ENCODE results near the gene IRF7.

Gene IRF7

DNA sequence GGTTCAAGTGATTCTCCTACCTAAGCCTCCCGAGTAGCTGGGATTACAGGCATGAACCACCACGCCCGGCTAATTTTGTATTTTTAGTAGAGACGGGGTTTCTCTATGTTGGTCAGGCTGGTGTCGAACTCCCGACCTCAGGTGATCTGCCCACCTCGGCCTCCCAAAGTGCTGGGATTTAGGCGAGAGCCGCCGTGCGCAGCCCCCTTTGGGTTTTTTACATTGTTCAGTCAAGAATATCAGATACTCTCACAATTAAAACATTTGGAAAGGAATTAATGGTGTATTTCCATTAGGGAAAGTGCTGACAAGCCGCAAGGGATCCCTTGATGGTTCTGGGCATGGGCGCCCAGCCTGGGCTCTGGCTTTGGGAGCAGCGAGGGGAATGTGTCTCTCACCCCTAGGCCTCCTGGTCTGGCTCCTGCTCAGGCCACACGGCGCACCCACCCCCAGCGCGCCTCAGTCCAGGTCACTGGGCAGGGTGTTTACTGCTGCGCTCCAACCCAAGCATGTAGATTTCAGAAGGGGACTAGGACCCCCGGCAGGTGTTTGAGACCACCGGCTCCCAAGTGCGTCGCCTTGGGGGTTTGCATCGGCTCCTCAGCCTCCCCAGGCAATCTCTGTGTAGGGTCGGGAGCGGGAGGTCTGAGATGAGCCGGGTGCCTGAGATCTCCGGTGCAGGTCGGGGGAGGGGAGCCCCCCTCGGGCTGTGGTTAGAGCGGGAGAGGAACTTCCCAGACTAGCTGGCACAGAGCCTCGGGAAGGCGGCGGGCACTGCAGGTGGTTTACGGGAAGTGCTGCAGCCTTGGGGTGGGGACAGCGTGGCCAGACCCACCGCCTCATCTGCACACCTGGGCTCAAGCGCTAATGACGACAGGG, 809 bp upstream of the IRF7 start:
- no peak for DNase-seq (ENCODE audit: low spot score)
- TF ChIP-seq, protein P1, sequence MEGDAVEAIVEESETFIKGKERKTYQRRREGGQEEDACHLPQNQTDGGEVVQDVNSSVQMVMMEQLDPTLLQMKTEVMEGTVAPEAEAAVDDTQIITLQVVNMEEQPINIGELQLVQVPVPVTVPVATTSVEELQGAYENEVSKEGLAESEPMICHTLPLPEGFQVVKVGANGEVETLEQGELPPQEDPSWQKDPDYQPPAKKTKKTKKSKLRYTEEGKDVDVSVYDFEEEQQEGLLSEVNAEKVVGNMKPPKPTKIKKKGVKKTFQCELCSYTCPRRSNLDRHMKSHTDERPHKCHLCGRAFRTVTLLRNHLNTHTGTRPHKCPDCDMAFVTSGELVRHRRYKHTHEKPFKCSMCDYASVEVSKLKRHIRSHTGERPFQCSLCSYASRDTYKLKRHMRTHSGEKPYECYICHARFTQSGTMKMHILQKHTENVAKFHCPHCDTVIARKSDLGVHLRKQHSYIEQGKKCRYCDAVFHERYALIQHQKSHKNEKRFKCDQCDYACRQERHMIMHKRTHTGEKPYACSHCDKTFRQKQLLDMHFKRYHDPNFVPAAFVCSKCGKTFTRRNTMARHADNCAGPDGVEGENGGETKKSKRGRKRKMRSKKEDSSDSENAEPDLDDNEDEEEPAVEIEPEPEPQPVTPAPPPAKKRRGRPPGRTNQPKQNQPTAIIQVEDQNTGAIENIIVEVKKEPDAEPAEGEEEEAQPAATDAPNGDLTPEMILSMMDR (IDR thresholded peaks at IDR 0.05; ENCODE audit: extremely low read depth, insufficient read depth, missing control alignments), result no peak
- in situ Hi-C loops (cut with MboI; ENCODE audit: low pct_unique_long_range_greater_than_20kb, low sequenced_read_pairs, unreplicated experiment), result no loop called here

DNA sequence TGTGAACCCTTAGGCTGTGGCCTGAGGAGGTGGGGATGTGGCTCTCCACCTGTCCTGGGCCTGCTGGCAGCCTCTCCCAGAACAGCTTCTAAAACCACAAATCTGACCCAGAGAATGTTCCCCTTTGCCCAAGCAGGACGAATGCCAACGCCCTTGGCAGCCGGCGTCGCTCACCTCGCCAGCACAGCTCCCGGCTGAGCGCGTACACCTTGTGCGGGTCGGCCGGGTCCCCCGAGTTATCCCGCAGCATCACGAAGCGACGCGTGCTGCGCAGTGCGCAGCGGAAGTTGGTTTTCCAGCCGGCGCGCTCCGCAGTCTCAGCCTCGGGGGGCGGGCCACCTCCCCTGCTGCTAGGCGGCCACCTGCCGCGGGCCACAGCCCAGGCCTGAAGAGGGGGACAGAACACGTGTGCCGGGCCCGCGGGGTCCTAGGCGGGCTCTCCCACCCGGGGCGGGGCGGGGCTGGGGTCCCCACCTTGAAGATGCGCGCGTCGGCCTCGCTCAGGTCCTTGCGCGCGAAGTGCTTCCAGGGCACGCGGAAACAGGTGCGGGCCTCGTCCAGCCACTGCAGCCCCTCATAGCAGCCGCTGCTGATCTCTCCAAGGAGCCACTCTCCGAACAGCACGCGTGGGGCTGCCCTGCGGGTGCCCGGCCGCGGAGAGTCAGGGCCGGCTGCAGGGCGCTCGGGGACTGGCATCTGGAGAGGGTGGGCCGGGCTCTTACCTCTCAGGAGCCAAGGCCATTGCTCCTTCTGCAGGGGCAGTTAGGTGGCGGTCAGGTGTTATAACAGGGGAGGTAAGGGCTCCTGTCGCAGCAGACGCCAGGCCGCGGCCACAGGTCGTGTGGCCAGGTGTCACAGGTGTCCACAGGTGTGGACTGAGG, 887 bp downstream of the IRF7 start:
- in situ Hi-C loops (cut with MboI; ENCODE audit: low pct_unique_long_range_greater_than_20kb, low sequenced_read_pairs, unreplicated experiment), result no loop called here
- TF ChIP-seq, protein P1 (IDR thresholded peaks at IDR 0.05; ENCODE audit: extremely low read depth, insufficient read depth, missing control alignments), result no peak
- no peak for DNase-seq (ENCODE audit: low spot score)

DNA sequence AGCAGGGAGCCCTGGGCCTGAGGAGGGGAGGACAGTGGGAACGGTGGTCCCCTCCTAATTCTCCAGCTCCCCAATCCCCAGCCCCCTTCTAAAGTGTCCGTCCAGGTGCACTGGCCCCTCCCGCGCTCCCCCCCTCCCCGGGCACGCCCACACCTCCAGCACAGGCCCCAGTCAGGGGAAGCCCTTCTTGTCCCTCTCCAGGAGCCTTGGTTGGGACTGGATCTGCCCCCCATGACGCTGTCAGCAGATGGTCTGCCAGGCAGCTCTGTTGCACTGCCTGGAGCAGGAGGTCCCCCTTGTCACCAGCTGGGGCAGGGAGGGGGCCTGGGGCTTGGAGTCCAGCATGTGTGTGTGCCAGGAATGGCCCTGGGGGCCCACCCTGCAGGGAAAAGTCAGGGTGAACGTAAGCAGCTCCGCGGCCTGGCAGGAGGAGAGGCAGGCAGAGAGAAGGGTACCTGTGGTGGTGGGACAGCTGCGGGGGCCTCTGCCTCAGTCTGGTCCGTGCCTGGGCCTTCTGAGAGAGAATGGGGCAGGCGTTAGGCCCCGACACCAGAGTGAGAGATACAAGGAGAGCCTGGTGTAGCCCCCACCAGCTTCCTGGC, 1.6 kb downstream of the IRF7 start:
- TF ChIP-seq, protein P1 (IDR thresholded peaks at IDR 0.05; ENCODE audit: extremely low read depth, insufficient read depth, missing control alignments), result no peak
- DNase-seq (ENCODE audit: low spot score), result no peak
- in situ Hi-C loops (cut with MboI; ENCODE audit: low pct_unique_long_range_greater_than_20kb, low sequenced_read_pairs, unreplicated experiment), result no loop called here

DNA sequence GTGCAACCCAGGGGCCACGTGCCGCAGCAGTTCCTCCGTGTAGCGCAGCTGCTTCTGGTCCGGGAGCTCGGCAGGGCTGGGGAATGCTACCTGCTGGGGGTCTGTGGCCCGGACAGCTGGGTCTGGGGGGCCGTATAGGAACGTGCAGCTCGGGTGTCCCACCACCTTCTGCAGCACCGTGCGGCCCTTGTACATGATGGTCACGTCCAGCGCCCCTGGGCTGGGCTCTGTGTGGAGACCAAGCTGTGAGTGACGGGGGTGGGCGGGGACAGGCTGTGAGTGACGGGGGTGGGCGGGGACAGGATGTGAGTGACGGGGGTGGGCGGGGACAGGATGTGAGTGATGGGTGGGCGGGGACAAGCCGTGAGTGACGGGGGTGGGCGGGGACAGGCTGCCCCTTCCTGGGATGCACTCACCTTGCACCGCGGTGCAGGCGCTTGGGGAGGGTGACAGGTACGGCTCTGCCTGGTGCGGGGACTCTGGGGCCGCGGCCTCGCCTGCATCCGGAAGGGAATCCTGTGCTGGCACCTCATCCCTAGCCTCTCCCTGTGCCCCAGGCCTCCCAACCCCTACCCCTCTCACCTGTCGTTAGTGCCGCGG, 2.3 kb downstream of the IRF7 start:
- TF ChIP-seq, protein P1 (IDR thresholded peaks at IDR 0.05; ENCODE audit: extremely low read depth, insufficient read depth, missing control alignments), result no peak
- peak; percentile 81 for DNase-seq (ENCODE audit: low spot score)
- in situ Hi-C loops (cut with MboI; ENCODE audit: low pct_unique_long_range_greater_than_20kb, low sequenced_read_pairs, unreplicated experiment), result no loop called here

DNA sequence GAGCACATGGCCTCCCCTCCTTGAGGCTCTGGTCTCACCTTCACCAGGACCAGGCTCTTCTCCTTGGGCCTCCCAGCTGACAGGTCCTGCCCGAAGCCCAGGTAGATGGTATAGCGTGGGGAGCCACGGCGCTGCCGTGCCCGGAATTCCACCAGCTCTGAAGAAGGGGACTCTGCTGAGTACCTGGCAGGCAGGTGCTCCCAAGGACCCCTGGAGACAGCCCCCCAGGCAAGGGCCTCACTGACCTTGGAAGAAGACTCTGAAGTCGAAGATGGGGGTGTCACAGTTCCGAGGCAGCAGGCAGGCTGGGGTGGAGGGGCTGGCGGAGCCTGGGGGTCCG, 2.8 kb downstream of the IRF7 start:
- in situ Hi-C loops (cut with MboI; ENCODE audit: low pct_unique_long_range_greater_than_20kb, low sequenced_read_pairs, unreplicated experiment), result no loop called here
- TF ChIP-seq, protein P1 (IDR thresholded peaks at IDR 0.05; ENCODE audit: extremely low read depth, insufficient read depth, missing control alignments), result no peak
- no peak for DNase-seq (ENCODE audit: low spot score)

All from GM13977 (cell line).